ENCODE measurements around the gene POLR1E.

DNA sequence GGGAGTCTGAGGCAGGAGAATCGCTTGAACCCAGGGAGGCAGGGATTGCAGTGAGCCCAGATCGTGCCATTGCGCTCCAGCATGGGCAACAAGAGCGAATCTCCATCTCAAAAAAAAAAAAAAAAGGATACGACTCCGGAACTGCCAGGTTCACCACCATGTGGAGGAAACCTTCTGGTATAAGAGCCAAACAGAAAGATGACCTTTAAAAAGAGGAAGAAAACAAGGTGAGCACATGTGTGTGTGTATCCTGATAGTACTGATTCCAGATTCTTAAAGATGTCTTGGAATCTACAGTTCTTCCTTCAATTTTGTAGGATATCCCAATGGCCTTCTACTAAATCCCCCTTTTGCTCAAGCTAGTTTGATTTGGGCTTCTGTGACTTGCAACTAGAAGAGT, 56.7 kb downstream of the POLR1E start:
- no peak for TF ChIP-seq EZH2phosphoT487 (IDR thresholded peaks at IDR 0.05; ENCODE audit: borderline replicate concordance, low read length)
- TF ChIP-seq, protein P1, sequence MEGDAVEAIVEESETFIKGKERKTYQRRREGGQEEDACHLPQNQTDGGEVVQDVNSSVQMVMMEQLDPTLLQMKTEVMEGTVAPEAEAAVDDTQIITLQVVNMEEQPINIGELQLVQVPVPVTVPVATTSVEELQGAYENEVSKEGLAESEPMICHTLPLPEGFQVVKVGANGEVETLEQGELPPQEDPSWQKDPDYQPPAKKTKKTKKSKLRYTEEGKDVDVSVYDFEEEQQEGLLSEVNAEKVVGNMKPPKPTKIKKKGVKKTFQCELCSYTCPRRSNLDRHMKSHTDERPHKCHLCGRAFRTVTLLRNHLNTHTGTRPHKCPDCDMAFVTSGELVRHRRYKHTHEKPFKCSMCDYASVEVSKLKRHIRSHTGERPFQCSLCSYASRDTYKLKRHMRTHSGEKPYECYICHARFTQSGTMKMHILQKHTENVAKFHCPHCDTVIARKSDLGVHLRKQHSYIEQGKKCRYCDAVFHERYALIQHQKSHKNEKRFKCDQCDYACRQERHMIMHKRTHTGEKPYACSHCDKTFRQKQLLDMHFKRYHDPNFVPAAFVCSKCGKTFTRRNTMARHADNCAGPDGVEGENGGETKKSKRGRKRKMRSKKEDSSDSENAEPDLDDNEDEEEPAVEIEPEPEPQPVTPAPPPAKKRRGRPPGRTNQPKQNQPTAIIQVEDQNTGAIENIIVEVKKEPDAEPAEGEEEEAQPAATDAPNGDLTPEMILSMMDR (IDR thresholded peaks at IDR 0.05; ENCODE audit: low read depth, low read length, poor library complexity, severe bottlenecking): no peak
